HEK293 (cell line): ENCODE data around the gene BTRC.

Experiments
- CTCF ChIP-seq: fragments of 450-650 bp; formaldehyde crosslinking; IDR thresholded peaks from 2 replicates; pipeline ENCODE4 v1.5.1; 2016; ENCODE audit warnings: missing biosample characterization, missing genetic modification characterization
- KLF16 ChIP-seq: fragments of 450-650 bp; formaldehyde crosslinking; IDR thresholded peaks from 2 replicates; pipeline ENCODE4 v1.5.1; 2017; ENCODE audit warnings: missing biosample characterization, missing genetic modification characterization
- KLF17 ChIP-seq: fragments of 450-650 bp; formaldehyde crosslinking; IDR thresholded peaks from 2 replicates; pipeline ENCODE4 v1.5.1; 2016; ENCODE audit warnings: missing biosample characterization, missing genetic modification characterization
- ZBTB49 ChIP-seq: fragments of 450-650 bp; formaldehyde crosslinking; IDR thresholded peaks from 2 replicates; pipeline ENCODE4 v1.5.1; 2016; ENCODE audit warnings: missing biosample characterization, missing genetic modification characterization, low read depth
- ZNF350 ChIP-seq: fragments of 450-650 bp; formaldehyde crosslinking; IDR thresholded peaks from 2 replicates; pipeline ENCODE4 v1.5.0; 2017; ENCODE audit warnings: missing biosample characterization, mild to moderate bottlenecking, missing genetic modification characterization
- ZNF488 ChIP-seq: fragments of 450-650 bp; formaldehyde crosslinking; IDR thresholded peaks from 2 replicates; pipeline ENCODE4 v1.5.1; 2016; ENCODE audit warnings: missing biosample characterization, missing genetic modification characterization
- ZNF521 ChIP-seq: fragments of 450-650 bp; formaldehyde crosslinking; IDR thresholded peaks from 2 replicates; pipeline ENCODE4 v1.5.1; 2017; ENCODE audit warnings: missing biosample characterization, mild to moderate bottlenecking, missing genetic modification characterization
- ZNF629 ChIP-seq: fragments of 450-650 bp; formaldehyde crosslinking; IDR thresholded peaks from 2 replicates; pipeline ENCODE4 v1.5.1; 2017; ENCODE audit warnings: missing biosample characterization, missing genetic modification characterization
- ZNF76 ChIP-seq: fragments of 450-650 bp; formaldehyde crosslinking; IDR thresholded peaks from 2 replicates; pipeline ENCODE4; 2016; ENCODE audit warnings: low read depth, missing biosample characterization, missing genetic modification characterization, borderline replicate concordance
- ZNF776 ChIP-seq: fragments of 450-650 bp; formaldehyde crosslinking; IDR thresholded peaks from 2 replicates; pipeline ENCODE4 v1.5.0; 2017; ENCODE audit warnings: missing biosample characterization, missing genetic modification characterization, borderline replicate concordance

GRCh38 chr10:101558204-101558603 lies 204.2 kb downstream of the BTRC start:
- no peak for TF ChIP-seq ZNF629 (tag by site-specific recombination)
- TF ChIP-seq CTCF = no peak
- no peak for TF ChIP-seq ZBTB49 (tag by site-specific recombination)
- TF ChIP-seq KLF17 = no peak
- TF ChIP-seq ZNF488 (tag by site-specific recombination) = no peak
- TF ChIP-seq ZNF521 (tag by site-specific recombination) = no peak
- no peak for TF ChIP-seq ZNF350 (tag by site-specific recombination)
- no peak for TF ChIP-seq KLF16 (tag by site-specific recombination)
- TF ChIP-seq ZNF776 (tag by site-specific recombination) = no peak
- no peak for TF ChIP-seq ZNF76 (tag by site-specific recombination)
